Measurements from ENCODE around the gene KRT85.

Gene KRT85

GRCh38 chr12:52356031-52356761 is 11.1 kb downstream of the KRT85 start:
- no peak overlapping the region for H3K4me2 ChIP-seq (ENCODE audit: low read length)
- H3K27me3 ChIP-seq (ENCODE audit: insufficient read depth, low read length), result no peaks in the 10 kb centered on the region
- peaks cover 23% of the 10 kb centered on the region for H3K4me1 ChIP-seq (ENCODE audit: insufficient read depth, low read length, severe bottlenecking)
- H3K4me3 ChIP-seq (ENCODE audit: low read depth, low read length, poor library complexity, severe bottlenecking), result no peak overlapping the region
- no peak overlapping the region for H3K9ac ChIP-seq (ENCODE audit: low read length)
- no peaks in the 10 kb centered on the region for H4K20me1 ChIP-seq (ENCODE audit: insufficient read depth, low read length)
- H3K36me3 ChIP-seq (ENCODE audit: insufficient read depth, low read length), result no peaks in the 10 kb centered on the region
- H2AFZ ChIP-seq (ENCODE audit: low read length), result no peak overlapping the region
- no peak overlapping the region for H3K27ac ChIP-seq (ENCODE audit: low read depth, low read length, poor library complexity, severe bottlenecking)
- H3K79me2 ChIP-seq (ENCODE audit: insufficient read depth, low read length), result no peaks in the 10 kb centered on the region
- no peaks in the 10 kb centered on the region for H3F3A ChIP-seq (ENCODE audit: insufficient read depth, low read length)
- TF ChIP-seq EZH2 (IDR thresholded peaks at IDR 0.05; ENCODE audit: borderline replicate concordance, low read length) (no peak), CTCF (IDR thresholded peaks at IDR 0.05; ENCODE audit: low read length) (no peak)
- H3K9me2 ChIP-seq (ENCODE audit: low read depth, low read length), result no peaks in the 10 kb centered on the region
- no peaks in the 10 kb centered on the region for H3K9me3 ChIP-seq (ENCODE audit: low read length)

GRCh38 chr12:52355176-52355575 is 12.1 kb downstream of the KRT85 start:
- Histone ChIP-seq H3K9ac (ENCODE audit: low read length) (no peak overlapping the region), H3K9me2 (ENCODE audit: low read depth, low read length) (no peaks in the 10 kb centered on the region)
- TF ChIP-seq CTCF (IDR thresholded peaks at IDR 0.05; ENCODE audit: low read length) (no peak), EZH2 (IDR thresholded peaks at IDR 0.05; ENCODE audit: borderline replicate concordance, low read length) (no peak)

GRCh38 chr12:52354200-52354599 is 13.1 kb downstream of the KRT85 start:
- no peaks in the 10 kb centered on the region for H3F3A ChIP-seq (ENCODE audit: insufficient read depth, low read length)
- no peaks in the 10 kb centered on the region for H3K79me2 ChIP-seq (ENCODE audit: insufficient read depth, low read length)
- H3K36me3 ChIP-seq (ENCODE audit: insufficient read depth, low read length), result no peaks in the 10 kb centered on the region
- H3K27ac ChIP-seq (ENCODE audit: low read depth, low read length, poor library complexity, severe bottlenecking), result no peak overlapping the region
- H3K9ac ChIP-seq (ENCODE audit: low read length), result no peak overlapping the region
- H3K4me1 ChIP-seq (ENCODE audit: insufficient read depth, low read length, severe bottlenecking), result peaks cover 17% of the 10 kb centered on the region
- H3K9me3 ChIP-seq (ENCODE audit: low read length), result no peaks in the 10 kb centered on the region
- H3K4me2 ChIP-seq (ENCODE audit: low read length), result no peak overlapping the region
- H3K27me3 ChIP-seq (ENCODE audit: insufficient read depth, low read length), result no peaks in the 10 kb centered on the region
- no peak overlapping the region for H2AFZ ChIP-seq (ENCODE audit: low read length)
- no peaks in the 10 kb centered on the region for H3K9me2 ChIP-seq (ENCODE audit: low read depth, low read length)
- TF ChIP-seq CTCF (IDR thresholded peaks at IDR 0.05; ENCODE audit: low read length), result no peak
- TF ChIP-seq EZH2 (IDR thresholded peaks at IDR 0.05; ENCODE audit: borderline replicate concordance, low read length), result no peak
- no peak overlapping the region for H3K4me3 ChIP-seq (ENCODE audit: low read depth, low read length, poor library complexity, severe bottlenecking)
- no peaks in the 10 kb centered on the region for H4K20me1 ChIP-seq (ENCODE audit: insufficient read depth, low read length)

More at GRCh38 chr12:52355176-52355575, 12.1 kb downstream of the KRT85 start:
- Histone ChIP-seq H3K4me3 (ENCODE audit: low read depth, low read length, poor library complexity, severe bottlenecking) (no peak overlapping the region), H3K27me3 (ENCODE audit: insufficient read depth, low read length) (no peaks in the 10 kb centered on the region), H3K4me2 (ENCODE audit: low read length) (no peak overlapping the region), H3K27ac (ENCODE audit: low read depth, low read length, poor library complexity, severe bottlenecking) (no peak overlapping the region), H3K9me3 (ENCODE audit: low read length) (no peaks in the 10 kb centered on the region), H3F3A (ENCODE audit: insufficient read depth, low read length) (no peaks in the 10 kb centered on the region), H3K36me3 (ENCODE audit: insufficient read depth, low read length) (no peaks in the 10 kb centered on the region), H3K4me1 (ENCODE audit: insufficient read depth, low read length, severe bottlenecking) (peaks cover 23% of the 10 kb centered on the region), H2AFZ (ENCODE audit: low read length) (no peak overlapping the region), H3K79me2 (ENCODE audit: insufficient read depth, low read length) (no peaks in the 10 kb centered on the region), H4K20me1 (ENCODE audit: insufficient read depth, low read length) (no peaks in the 10 kb centered on the region)

Data from OCI-LY1 (cell line).